Muscle of arm (tissue), 12 donors: ENCODE measurements around the gene SMIM14. TPM values are rescaled to one million over a fixed set of nuclear protein-coding genes. Genes with fewer than 3 reads are reported as not detected.
"Not testable (repeated sequence)": the region's sequence is repeated elsewhere in the genome, so short reads cannot be mapped to it uniquely, and the experiment has no call there.

ENCODE experiments used
- DNase-seq: peaks from one replicate; pipeline ENCODE4 v3.0.0-alpha.2; 2013
- polyA plus RNA-seq, 12 donors: library from polyadenylated mRNA; unstranded; fragments of 120-200 nt; gene quantifications; one replicate each; pipeline ENCODE4 v1.2.1, GENCODE V29; 2013; ENCODE audit not compliant: insufficient read length in 12 of 12

Gene SMIM14
- polyA plus RNA-seq, 12 donors, result 15.3 to 43.1 (median 19.9) TPM; not detected in 1

GRCh38 chr4:39541987-39542610 lies 96.6 kb downstream of the SMIM14 start:
- no peak for DNase-seq

GRCh38 chr4:39539089-39539611 lies 99.5 kb downstream of the SMIM14 start:
- no peak for DNase-seq

GRCh38 chr4:39533541-39533940 lies 105.1 kb downstream of the SMIM14 start:
- no peak for DNase-seq

GRCh38 chr4:39532237-39532636 lies 106.4 kb downstream of the SMIM14 start:
- not testable (repeated sequence) for DNase-seq

GRCh38 chr4:39530682-39531081 lies 108.0 kb downstream of the SMIM14 start:
- no peak for DNase-seq

- no peak for DNase-seq
Measured at GRCh38 chr4:39529534-39529933, 109.1 kb downstream of the SMIM14 start.

GRCh38 chr4:39528061-39528465 lies 110.6 kb downstream of the SMIM14 start:
- DNase-seq, result peak; percentile 87

GRCh38 chr4:39527296-39528060 lies 111.2 kb downstream of the SMIM14 start, which contains the start of gene UGDH:
TSS of gene UGDH (minus strand) at chr4:39527439. CDS start at chr4:39521512, 5,927 bp downstream.
- DNase-seq, result peak; percentile 98

- DNase-seq, result no peak
Measured at GRCh38 chr4:39526765-39527295, 111.8 kb downstream of the SMIM14 start.

GRCh38 chr4:39525822-39526690 lies 112.6 kb downstream of the SMIM14 start:
- peak; percentile 5 for DNase-seq

- DNase-seq, result no peak
Measured at GRCh38 chr4:39524161-39524957, 114.3 kb downstream of the SMIM14 start.

GRCh38 chr4:39522068-39522467 lies 116.6 kb downstream of the SMIM14 start:
- peak; percentile 15 for DNase-seq

- DNase-seq, result peak; percentile 56
Measured at GRCh38 chr4:39521253-39521919, 117.3 kb downstream of the SMIM14 start.

- no peak for DNase-seq
Measured at GRCh38 chr4:39518484-39518883, 120.2 kb downstream of the SMIM14 start.

GRCh38 chr4:39516407-39516966 lies 122.2 kb downstream of the SMIM14 start:
- no peak for DNase-seq

GRCh38 chr4:39515669-39516401 lies 122.8 kb downstream of the SMIM14 start:
- not testable (repeated sequence) for DNase-seq

GRCh38 chr4:39514888-39515401 lies 123.7 kb downstream of the SMIM14 start:
- DNase-seq, result no peak

GRCh38 chr4:39514266-39514665 lies 124.4 kb downstream of the SMIM14 start:
- DNase-seq, result not testable (repeated sequence)
